Stimulated activated CD8-positive, alpha-beta memory T cell treated with anti-CD3 and anti-CD28 coated beads, Interleukin-7, amount 100 ng/mL, for 4 hours (primary cell): ENCODE results near the gene AIG1.
"Not testable (repeated sequence)": the region's sequence is repeated elsewhere in the genome, so short reads cannot be mapped to it uniquely, and the experiment has no call there.

ENCODE experiments used
- DNase-seq, 2 donors: peaks; one replicate each; pipeline ENCODE4 v3.0.0-alpha.2; 2020; ENCODE audit warnings: low read depth in 2 of 2

The AIG1 gene

DNA sequence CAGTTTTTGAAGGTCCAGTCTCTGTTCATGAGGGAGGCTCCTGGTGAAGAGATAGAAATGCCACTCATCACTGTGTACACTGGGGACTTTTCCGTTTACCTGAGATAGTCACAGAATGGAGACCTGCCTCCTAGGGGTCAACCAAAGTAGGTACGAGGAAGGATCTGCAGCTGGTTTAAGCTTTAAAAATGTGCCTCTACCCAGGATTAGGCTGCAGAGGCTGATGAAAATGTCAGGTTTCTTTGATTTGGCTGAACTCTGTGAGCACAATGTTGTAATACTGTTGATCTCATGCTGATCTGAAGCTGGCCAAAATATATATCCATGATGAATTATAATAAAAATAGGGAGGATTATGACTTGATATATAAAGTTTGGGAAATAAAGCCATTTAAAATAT lies 207.1 kb downstream of the AIG1 start:
- no peak for DNase-seq

DNA sequence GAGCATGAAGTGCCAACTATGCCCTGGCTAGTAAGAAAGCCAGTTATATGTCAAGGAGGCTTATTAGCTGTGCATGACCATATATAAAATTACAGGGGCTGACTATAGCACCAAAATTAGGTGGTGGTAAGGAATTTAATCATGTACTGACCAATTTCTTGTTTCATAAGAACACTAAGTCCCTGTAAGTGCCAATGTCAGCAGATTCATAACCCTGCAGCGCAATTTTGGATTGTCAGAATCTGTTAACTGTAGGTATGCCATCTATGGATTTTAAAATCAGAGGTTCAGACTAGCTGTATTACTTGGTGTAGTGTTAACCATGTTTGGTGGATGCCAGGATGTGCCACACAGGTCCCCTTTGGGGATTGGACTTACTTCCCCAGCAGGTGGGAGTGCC lies 207.8 kb downstream of the AIG1 start:
- no peak for DNase-seq

GRCh38 chr6:143270026-143270425 lies 209.3 kb downstream of the AIG1 start:
- DNase-seq = no peak

DNA sequence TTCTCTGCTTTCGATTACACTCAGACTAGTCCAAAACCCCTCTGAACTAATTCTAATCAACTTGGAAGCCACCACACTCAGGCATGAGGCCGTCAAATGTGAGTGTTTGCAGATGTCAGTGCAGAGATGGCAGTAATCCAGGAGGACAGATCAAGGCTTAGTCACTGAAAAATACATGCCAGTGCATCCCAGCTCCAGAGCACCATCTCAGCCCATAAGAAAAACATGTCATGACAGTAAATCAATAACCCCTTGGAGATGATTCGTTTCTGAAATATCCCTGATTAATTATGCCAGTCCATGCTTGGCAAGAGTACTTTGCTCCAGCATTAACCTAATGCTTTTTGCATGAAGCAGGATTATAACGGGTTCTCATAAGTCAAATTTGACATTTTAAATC lies 210.3 kb downstream of the AIG1 start:
- no peak for DNase-seq

DNA sequence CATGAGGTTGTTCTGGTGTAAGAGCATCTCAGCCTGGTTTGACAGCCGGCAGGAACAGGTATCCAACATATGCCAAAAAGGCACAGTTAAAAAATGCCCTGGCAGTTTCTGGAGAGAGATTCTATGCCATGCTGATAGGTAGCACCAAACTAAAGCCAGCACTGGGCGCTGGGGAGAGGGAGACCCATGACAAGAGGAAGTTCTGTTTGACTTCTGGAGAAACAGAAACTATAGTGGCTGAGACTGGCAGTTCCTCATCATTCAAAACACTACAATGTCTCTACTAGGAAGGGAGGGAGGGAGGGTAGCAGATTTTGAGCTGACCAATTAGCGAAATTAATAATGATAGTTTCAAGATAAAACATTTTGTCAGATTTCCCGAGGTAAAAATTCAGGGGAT lies 215.7 kb downstream of the AIG1 start:
- DNase-seq = no peak

GRCh38 chr6:143279385-143279784 lies 218.7 kb downstream of the AIG1 start:
- no peak for DNase-seq

DNA sequence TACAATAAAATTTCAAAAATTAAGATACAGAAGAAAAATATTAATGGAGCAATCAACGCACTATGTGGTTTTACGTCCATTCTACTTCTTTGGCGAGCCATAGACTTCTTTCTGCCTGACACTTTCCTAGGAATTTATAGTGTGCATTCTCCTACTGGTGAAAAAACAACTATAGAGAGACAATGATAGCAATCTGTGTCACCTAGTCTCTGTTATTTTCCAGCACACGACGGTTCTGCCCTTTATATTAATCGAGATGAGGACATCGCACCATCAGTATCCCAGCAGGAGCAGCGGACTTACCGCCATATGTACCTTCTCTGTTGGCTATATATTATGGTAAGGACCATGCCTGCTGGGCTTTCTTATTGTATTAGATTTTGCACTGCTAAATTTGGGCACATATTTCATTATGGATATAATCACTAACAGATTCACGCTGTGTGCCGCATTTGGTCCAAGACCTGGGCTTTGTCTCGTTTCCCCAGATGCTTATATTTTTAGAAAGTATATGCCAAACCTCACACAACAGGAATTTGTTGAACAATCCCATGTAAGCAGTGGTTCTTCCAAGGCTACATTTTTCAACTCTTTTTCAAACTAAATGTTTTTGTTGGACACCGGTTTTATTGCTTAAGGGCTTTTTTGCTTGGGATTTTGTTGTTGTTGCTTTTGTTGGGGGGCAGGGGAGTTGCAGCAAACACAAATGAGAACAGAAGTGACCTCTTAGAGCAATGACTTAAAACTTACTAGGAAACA lies 223.4 kb downstream of the AIG1 start:
- DNase-seq = no peak

DNA sequence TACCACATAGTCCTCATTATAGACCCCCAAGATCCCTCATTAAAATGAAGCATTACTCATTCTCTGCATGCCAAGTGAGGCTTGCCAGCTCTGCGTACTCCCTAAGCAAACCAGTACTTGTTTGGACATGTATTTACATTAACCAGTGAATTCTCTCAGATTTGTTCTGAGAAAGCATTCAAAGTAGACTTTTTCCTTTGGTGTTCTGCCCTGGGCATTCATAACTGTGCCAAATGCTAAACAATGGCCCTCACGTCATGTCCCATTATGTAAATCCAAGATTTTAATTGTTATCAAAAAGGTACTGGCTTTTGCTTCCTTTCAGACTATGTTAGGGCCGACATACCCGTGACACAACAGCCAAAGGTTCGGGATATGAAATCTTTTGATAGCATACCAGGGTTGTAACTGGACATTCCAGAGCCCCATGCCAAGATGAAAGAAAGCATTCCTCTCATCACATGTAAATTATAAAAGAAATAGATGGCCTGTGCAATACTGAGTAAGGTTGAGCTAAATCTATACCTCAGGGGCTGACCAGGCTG lies 225.6 kb downstream of the AIG1 start:
- DNase-seq = no peak

DNA sequence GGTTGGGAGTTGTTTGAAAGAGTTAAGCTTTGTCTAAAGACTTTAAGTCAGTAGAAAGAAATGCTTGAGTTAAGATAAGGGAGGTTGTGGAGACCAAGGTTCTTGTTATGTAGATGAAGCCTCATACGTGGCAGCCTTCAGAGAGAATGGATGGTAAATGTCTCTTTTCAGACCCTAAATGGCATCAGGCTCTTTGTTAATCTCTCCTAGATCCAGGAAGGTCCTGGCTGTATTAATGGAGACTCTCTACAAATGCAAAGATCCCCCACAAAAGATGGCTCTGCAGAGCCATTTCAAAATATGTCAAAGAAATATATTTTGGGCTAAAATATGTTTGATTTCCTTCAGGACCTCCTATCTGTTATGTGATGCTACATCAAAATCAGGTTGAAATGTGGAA lies 228.2 kb downstream of the AIG1 start:
- DNase-seq = no peak

- no peak for DNase-seq
Observed at GRCh38 chr6:143290206-143290605, 229.5 kb downstream of the AIG1 start.

DNA sequence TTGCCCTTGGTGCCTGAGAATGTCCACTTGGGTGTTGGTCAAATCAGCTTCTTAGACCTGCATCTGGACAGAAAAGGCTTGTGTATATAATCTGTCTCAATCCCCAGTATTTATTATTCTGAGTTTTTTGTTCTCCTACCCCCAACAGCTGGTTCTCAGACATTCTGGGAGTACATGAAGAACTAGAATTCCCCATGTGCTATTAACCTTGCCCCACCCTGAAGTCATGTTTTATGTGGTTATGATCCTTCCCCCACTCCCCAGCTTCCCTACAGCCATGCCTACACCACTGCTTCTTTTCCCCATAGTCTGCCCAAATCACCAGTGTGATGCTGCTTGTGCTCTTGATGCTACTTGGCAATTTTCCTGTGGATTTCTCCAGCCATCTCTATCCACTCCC lies 232.8 kb downstream of the AIG1 start:
- no peak for DNase-seq

GRCh38 chr6:143294265-143294860 lies 233.7 kb downstream of the AIG1 start:
- DNase-seq = no peak

DNA sequence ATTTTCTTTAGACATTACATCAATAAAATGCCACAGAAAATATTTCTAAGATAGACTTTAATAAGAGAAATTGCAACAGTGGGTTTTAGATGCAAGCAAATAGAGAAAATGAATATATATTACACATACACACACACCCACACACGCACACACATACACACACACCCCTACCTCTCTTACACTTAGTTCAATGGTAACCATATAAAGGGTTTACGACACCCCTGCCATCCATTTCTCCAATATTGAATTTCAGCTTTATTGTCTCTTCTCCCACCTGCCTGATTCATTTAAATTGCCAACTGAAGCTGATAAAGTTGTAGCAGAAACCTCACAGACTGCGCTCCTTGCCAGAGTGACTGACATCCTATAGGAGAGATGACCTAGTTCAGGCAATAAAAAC lies 235.2 kb downstream of the AIG1 start:
- no peak for DNase-seq

GRCh38 chr6:143298071-143298470 lies 237.4 kb downstream of the AIG1 start:
- no peak for DNase-seq

- no peak for DNase-seq
Observed at GRCh38 chr6:143299253-143300166, 238.8 kb downstream of the AIG1 start.

- DNase-seq = no peak
Observed at GRCh38 chr6:143301188-143301587, 240.5 kb downstream of the AIG1 start.

DNA sequence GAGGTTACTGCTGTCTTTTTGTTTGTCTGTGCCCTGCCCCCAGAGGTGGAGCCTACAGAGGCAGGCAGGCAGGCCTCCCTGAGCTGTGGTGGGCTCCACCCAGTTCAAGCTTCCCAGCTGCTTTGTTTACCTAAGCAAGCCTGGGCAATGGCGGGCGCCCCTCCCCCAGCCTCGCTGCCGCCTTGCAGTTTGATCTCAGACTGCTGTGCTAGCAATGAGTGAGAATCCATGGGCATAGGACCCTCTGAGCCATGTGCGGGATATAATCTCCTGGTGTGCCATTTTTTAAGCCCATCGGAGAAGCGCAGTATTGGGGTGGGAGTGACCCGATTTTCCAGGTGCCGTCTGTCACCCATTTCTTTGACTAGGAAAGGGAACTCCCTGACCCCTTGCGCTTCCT lies 247.1 kb downstream of the AIG1 start:
- DNase-seq = not testable (repeated sequence)

DNA sequence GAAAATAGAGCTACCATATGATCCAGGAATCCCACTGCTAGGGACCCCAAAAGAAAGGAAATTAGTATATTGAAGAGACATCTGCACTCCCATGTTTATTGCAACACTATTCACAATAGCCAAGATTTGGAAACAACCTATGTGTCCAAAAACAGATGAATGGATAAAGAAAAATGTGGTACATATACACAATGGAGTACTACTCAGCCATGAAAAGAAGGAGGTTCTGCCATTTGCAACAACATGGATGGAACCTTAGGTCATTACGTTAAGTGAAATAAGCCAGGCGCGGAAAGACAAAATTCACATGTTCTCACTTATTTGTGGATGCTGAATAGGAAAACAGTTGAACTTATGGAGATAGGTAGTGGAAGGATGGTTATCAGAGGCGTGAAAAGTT lies 252.5 kb downstream of the AIG1 start:
- DNase-seq = no peak

GRCh38 chr6:143321491-143322086 lies 260.9 kb downstream of the AIG1 start:
- DNase-seq = no peak

DNA sequence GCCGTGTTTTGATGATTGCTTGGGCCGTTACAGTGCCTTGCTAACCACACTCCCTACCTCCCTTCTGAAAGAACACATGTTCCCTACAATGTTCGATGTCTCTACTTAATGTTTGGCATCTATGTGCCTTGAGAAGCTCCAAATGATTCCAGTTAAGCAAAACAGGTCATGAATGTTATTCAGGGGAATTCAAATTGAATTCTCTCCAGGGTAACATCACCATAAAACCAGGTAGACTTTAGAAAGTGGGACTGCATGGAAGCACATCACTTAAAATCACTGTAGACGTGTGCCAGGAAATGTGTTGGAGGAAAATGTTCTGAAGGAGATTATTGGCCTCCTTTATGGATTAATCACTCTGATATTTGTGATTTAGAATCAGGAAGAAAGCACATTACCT lies 261.7 kb downstream of the AIG1 start:
- no peak for DNase-seq

GRCh38 chr6:143323729-143324470 lies 263.2 kb downstream of the AIG1 start:
- DNase-seq = no peak
